Measurements from ENCODE around the gene MADD.

Gene MADD

GRCh38 chr11:47335733-47336132 lies 65.8 kb downstream of the MADD start:
- TF ChIP-seq TAF1 (IDR thresholded peaks at IDR 0.05; ENCODE audit: borderline replicate concordance, low read depth, low read length) (no peak), POLR2AphosphoS5 (IDR thresholded peaks at IDR 0.05; ENCODE audit: low read depth, low read length) (no peak), POLR2A (IDR thresholded peaks at IDR 0.05; ENCODE audit: low read depth, low read length) (no peak)
- DNase-seq (ENCODE audit: insufficient read length) (no peak), FAIRE-seq (no peak)

GRCh38 chr11:47336595-47336994 lies 66.7 kb downstream of the MADD start:
- TF ChIP-seq POLR2A (IDR thresholded peaks at IDR 0.05; ENCODE audit: low read depth, low read length) (no peak), POLR2AphosphoS5 (IDR thresholded peaks at IDR 0.05; ENCODE audit: low read depth, low read length) (no peak), TAF1 (IDR thresholded peaks at IDR 0.05; ENCODE audit: borderline replicate concordance, low read depth, low read length) (no peak)
- FAIRE-seq, result no peak
- no peak for DNase-seq (ENCODE audit: insufficient read length)

DNA sequence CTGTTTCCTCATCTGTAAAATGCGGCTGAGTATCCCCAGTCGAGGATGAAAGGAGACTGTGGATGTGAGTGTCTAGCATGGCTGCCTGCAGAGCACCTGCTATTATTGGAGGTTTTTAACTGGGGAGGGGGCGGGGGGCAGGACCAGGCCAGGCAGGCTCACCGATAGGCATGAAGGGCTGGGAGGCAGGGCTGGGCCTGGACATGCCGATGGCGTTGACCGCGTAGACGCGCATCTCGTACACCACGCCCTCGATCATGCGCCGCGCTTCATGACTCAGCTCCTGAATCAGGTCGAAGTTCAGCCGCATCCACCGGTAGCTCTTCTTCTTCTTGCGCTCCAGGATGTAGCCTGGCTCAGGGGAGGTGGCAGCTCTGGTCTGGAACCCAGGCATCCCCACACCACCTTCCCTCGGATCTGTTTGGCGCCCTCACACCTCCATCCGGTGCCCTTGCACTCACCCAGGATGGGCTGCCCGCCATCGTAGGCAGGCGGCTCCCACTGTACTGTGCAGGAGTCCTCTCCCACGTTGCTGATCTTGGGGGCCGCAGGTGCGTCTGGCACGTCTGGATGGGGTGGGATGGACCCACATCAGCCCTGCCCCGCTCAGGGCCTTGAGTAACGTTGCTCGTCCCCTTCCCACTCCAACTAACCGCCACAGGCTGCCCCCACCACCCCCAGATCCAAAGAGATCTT lies 67.4 kb downstream of the MADD start:
- DNase-seq (ENCODE audit: insufficient read length) (no peak), FAIRE-seq (no peak)
- TF ChIP-seq POLR2A (IDR thresholded peaks at IDR 0.05; ENCODE audit: low read depth, low read length) (no peak), TAF1 (IDR thresholded peaks at IDR 0.05; ENCODE audit: borderline replicate concordance, low read depth, low read length) (no peak), POLR2AphosphoS5 (IDR thresholded peaks at IDR 0.05; ENCODE audit: low read depth, low read length) (no peak)

DNA sequence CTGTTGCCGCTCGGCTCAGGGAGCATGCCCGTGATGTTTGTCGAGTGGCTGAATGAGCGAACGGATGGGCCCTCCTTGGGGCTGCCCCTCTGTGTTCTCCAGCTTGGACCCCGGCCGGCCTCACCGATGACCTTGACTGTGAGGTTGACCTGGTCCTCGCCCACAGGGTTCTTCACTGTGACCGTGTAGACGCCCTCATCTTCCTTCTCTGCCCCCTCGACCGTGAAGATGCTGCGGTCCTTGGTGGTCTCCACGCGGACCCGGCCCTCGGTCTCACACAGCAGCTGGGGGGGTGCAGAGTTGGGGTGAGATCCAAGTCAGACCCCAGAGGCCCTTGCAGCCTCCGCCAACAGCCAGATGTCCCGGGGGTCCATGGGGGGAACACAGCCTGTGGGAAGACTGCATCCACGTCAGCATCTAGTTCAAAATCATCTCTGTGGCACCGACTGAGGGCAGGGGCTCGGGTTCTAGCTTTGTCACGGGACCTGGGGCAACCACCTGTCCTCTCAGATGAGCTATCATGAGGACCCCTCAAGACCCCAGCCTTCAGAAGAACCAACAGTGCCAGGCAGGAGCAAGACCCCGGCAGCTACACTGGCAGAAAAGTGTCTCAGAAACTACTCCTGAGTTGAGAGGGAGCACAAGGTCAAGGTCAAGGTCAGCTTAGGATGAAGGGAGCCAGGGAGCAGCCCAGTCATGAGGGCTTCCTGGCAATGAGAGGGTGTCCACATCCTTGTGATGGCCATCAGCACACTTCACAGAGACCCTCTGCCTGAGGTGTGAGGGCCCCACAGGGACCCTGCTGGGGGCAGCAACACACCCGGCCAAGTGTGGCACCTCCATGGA lies 68.7 kb downstream of the MADD start:
- DNase-seq (ENCODE audit: insufficient read length) (no peak), FAIRE-seq (no peak)
- TF ChIP-seq TAF1 (IDR thresholded peaks at IDR 0.05; ENCODE audit: borderline replicate concordance, low read depth, low read length), result no peak
- no peak for TF ChIP-seq POLR2A (IDR thresholded peaks at IDR 0.05; ENCODE audit: low read depth, low read length)
- no peak for TF ChIP-seq POLR2AphosphoS5 (IDR thresholded peaks at IDR 0.05; ENCODE audit: low read depth, low read length)

GRCh38 chr11:47340010-47340409 lies 70.1 kb downstream of the MADD start:
- FAIRE-seq (peak; percentile 60), DNase-seq (ENCODE audit: insufficient read length) (no peak)
- TF ChIP-seq TAF1 (IDR thresholded peaks at IDR 0.05; ENCODE audit: borderline replicate concordance, low read depth, low read length) (no peak), POLR2AphosphoS5 (IDR thresholded peaks at IDR 0.05; ENCODE audit: low read depth, low read length) (no peak), POLR2A (IDR thresholded peaks at IDR 0.05; ENCODE audit: low read depth, low read length) (no peak)

GRCh38 chr11:47340980-47341775 lies 71.2 kb downstream of the MADD start:
- DNase-seq (ENCODE audit: insufficient read length) (no peak), FAIRE-seq (no peak)
- no peak for TF ChIP-seq POLR2AphosphoS5 (IDR thresholded peaks at IDR 0.05; ENCODE audit: low read depth, low read length)

DNA sequence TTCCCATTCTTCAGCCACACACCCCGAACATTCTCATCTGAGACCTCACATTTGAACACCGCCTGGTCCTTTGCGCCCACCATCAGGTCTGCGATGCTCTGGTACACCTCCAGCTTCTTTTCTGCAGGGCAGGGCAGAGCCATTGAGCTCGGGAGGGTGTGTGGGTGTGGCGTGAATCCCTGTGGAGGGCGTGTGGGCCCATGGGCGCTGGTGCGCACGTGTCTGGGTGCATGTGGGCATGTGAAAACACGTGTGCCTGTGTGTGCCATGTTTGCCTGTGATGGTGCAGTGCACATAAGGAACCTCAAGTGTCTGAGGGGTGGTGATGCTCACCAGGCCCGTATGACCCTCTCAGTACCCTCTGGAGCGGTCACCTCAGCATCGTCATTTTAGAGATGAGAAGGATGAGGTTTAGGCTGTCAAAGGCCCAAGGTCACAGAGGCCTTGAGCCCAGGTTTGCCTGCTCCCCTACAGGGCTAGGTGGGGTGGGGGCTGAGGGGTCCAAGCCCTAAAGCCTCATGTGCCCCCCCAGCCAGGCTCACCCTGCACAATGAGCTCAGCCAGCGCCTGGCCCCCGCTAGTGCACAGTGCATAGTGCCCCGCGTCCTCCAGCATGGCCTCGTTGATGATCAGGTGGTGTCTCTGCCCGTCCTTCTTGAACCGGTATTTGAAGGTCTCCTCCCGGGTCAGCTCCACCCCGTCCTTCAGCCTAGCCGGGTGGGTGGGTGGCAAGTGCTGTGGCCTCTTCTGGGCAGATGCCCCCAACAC lies 72.3 kb downstream of the MADD start:
- TF ChIP-seq POLR2A (IDR thresholded peaks at IDR 0.05; ENCODE audit: low read depth, low read length), result no peak
- no peak for TF ChIP-seq POLR2AphosphoS5 (IDR thresholded peaks at IDR 0.05; ENCODE audit: low read depth, low read length)
- no peak for TF ChIP-seq TAF1 (IDR thresholded peaks at IDR 0.05; ENCODE audit: borderline replicate concordance, low read depth, low read length)
- no peak for FAIRE-seq

GRCh38 chr11:47342854-47343253 lies 72.9 kb downstream of the MADD start:
- FAIRE-seq (no peak), DNase-seq (ENCODE audit: insufficient read length) (no peak)
- TF ChIP-seq POLR2A (IDR thresholded peaks at IDR 0.05; ENCODE audit: low read depth, low read length), result no peak
- no peak for TF ChIP-seq POLR2AphosphoS5 (IDR thresholded peaks at IDR 0.05; ENCODE audit: low read depth, low read length)
- TF ChIP-seq TAF1 (IDR thresholded peaks at IDR 0.05; ENCODE audit: borderline replicate concordance, low read depth, low read length), result no peak

More for the DNA sequence above, 72.3 kb downstream of the MADD start:
- DNase-seq (ENCODE audit: insufficient read length), result no peak

DNA sequence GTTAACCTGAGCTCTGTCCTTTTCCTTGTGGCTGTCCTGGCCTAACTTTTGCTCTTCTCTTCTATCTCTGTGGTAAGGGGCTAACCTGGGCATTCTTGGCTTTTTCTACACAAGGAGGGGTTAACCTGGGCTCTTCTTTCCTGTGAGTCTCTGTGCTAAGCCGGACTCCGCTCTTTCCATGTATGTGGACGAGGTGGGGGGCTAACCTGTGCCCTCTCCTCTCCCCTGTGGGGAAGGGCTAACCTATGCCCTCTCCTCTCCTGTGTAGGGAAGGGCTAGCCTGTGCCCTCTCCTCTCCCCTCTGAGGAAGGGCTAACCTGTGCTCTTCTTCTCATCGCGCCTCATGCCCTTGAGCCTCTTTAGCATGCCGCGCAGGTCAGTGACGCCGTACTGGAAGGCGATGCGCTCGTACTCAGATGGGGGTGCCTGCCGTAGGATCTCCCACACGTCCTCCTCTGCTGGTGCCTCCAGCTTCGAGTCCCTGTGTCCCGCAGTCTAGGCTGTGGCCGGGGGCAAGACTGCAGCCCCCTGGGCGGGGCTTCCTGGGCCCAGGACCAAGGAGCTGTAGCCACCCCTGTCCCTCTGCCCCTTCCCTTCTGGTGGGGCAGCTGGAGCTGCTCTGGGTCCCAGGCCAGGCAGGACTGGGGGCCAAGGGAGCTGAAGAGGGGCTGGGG lies 76.1 kb downstream of the MADD start:
- TF ChIP-seq TAF1 (IDR thresholded peaks at IDR 0.05; ENCODE audit: borderline replicate concordance, low read depth, low read length) (no peak), POLR2A (IDR thresholded peaks at IDR 0.05; ENCODE audit: low read depth, low read length) (no peak), POLR2AphosphoS5 (IDR thresholded peaks at IDR 0.05; ENCODE audit: low read depth, low read length) (no peak)
- no peak for DNase-seq (ENCODE audit: insufficient read length)
- FAIRE-seq, result no peak

GRCh38 chr11:47347137-47347536 lies 77.2 kb downstream of the MADD start:
- DNase-seq (ENCODE audit: insufficient read length) (no peak), FAIRE-seq (no peak)
- TF ChIP-seq POLR2A (IDR thresholded peaks at IDR 0.05; ENCODE audit: low read depth, low read length), result no peak
- no peak for TF ChIP-seq POLR2AphosphoS5 (IDR thresholded peaks at IDR 0.05; ENCODE audit: low read depth, low read length)
- no peak for TF ChIP-seq TAF1 (IDR thresholded peaks at IDR 0.05; ENCODE audit: borderline replicate concordance, low read depth, low read length)
